ENCODE measurements around the gene CRIP2. TPM values are rescaled to one million over a fixed set of nuclear protein-coding genes. Genes with fewer than 3 reads are reported as not detected.

CRIP2 gene
- total RNA-seq, 1 experiment from 2014 or later, result 1.5 TPM

GRCh38 chr14:105473677-105474482 is 741 bp upstream of the CRIP2 start:
- H3K4me1 Mint-ChIP-seq (ENCODE audit: low read depth, unreplicated experiment), result no peaks in the 10 kb centered on the region

GRCh38 chr14:105475269-105476096 is 862 bp downstream of the CRIP2 start:
- Histone ChIP-seq H3K4me3 (ENCODE audit: low read depth, low read length) (peak overlapping the region; percentile 56), H3K9me3 (no peaks in the 10 kb centered on the region), H3K4me1 (peaks cover 23% of the 10 kb centered on the region), H3K27me3 (replicated peaks; ENCODE audit: control insufficient read depth, insufficient read depth, low read length) (no peaks in the 10 kb centered on the region; the same call in 1 of the 2 replicates), H3K36me3 (ENCODE audit: control insufficient read depth, insufficient read depth, low read length) (no peaks in the 10 kb centered on the region)
- CTCF ChIA-PET, result no interaction called here
- H3K27me3 Mint-ChIP-seq (ENCODE audit: insufficient read depth, unreplicated experiment), result peaks cover 7% of the 10 kb centered on the region
- H3K4me1 Mint-ChIP-seq (ENCODE audit: low read depth, unreplicated experiment), result peaks cover 6% of the 10 kb centered on the region
- peaks cover 9% of the 10 kb centered on the region for H3K36me3 Mint-ChIP-seq (ENCODE audit: insufficient read depth, unreplicated experiment)
- DNase-seq, result no peak
- BruUV-seq (replicated peaks), result no TSS peak
- no peak for TF ChIP-seq CTCF (IDR thresholded peaks at IDR 0.05; ENCODE audit: insufficient read depth in 1 of 2, low read depth in 1 of 2, low read length in 1 of 2, severe bottlenecking in 1 of 2, unreplicated experiment in 1 of 2)
- intact Hi-C loops (cut with micrococcal nuclease; ENCODE audit: unreplicated experiment), result no loop called here
- H3K9me3 Mint-ChIP-seq (ENCODE audit: unreplicated experiment), result no peaks in the 10 kb centered on the region
- H3K27ac Mint-ChIP-seq (ENCODE audit: unreplicated experiment), result no peak overlapping the region
- peak overlapping the region; percentile 27 for H3K4me3 Mint-ChIP-seq (ENCODE audit: unreplicated experiment)
- POLR2A ChIA-PET, result no interaction called here

More at GRCh38 chr14:105473677-105474482, 741 bp upstream of the CRIP2 start:
- H3K4me3 ChIP-seq (ENCODE audit: low read depth, low read length), result peak overlapping the region; percentile 56
- BruUV-seq (replicated peaks), result no TSS peak
- no peak for TF ChIP-seq CTCF (IDR thresholded peaks at IDR 0.05; ENCODE audit: insufficient read depth in 1 of 2, low read depth in 1 of 2, low read length in 1 of 2, severe bottlenecking in 1 of 2, unreplicated experiment in 1 of 2)
- CTCF ChIA-PET, result interaction anchor here (0.6 to 1.0 kb wide), 4 partner anchors 16 to 372 kb away, joined by 3 to 6 read pairs (median 3); no protein-coding TSS in a partner anchor
- peaks cover 3% of the 10 kb centered on the region for H3K27me3 Mint-ChIP-seq (ENCODE audit: insufficient read depth, unreplicated experiment)
- H3K4me3 Mint-ChIP-seq (ENCODE audit: unreplicated experiment), result peak overlapping the region; percentile 74
- peaks cover 18% of the 10 kb centered on the region for H3K4me1 ChIP-seq
- POLR2A ChIA-PET, result interaction anchor here (0.6 kb wide), 1 partner anchor 17 kb away, joined by 4 read pairs; no protein-coding TSS in a partner anchor
- no peaks in the 10 kb centered on the region for H3K9me3 ChIP-seq
- no peaks in the 10 kb centered on the region for H3K36me3 ChIP-seq (ENCODE audit: control insufficient read depth, insufficient read depth, low read length)
- H3K9me3 Mint-ChIP-seq (ENCODE audit: unreplicated experiment), result no peaks in the 10 kb centered on the region
- intact Hi-C loops (cut with micrococcal nuclease; ENCODE audit: unreplicated experiment), result no loop called here
- no peak overlapping the region for H3K27ac Mint-ChIP-seq (ENCODE audit: unreplicated experiment)
- DNase-seq, result peak; percentile 91 to 93
- H3K27me3 ChIP-seq (replicated peaks; ENCODE audit: control insufficient read depth, insufficient read depth, low read length), result no peaks in the 10 kb centered on the region
- H3K36me3 Mint-ChIP-seq (ENCODE audit: insufficient read depth, unreplicated experiment), result peaks cover 9% of the 10 kb centered on the region

GRCh38 chr14:105476097-105476830 is 1.6 kb downstream of the CRIP2 start:
- ChIA-PET POLR2A (no interaction called here), CTCF (no interaction called here)
- Histone ChIP-seq H3K4me1 (peaks cover 23% of the 10 kb centered on the region), H3K36me3 (ENCODE audit: control insufficient read depth, insufficient read depth, low read length) (no peaks in the 10 kb centered on the region), H3K27me3 (replicated peaks; ENCODE audit: control insufficient read depth, insufficient read depth, low read length) (no peaks in the 10 kb centered on the region; the same call in 1 of the 2 replicates), H3K4me3 (ENCODE audit: low read depth, low read length) (no peak overlapping the region), H3K9me3 (no peaks in the 10 kb centered on the region)
- Mint-ChIP-seq H3K36me3 (ENCODE audit: insufficient read depth, unreplicated experiment) (peaks cover 9% of the 10 kb centered on the region), H3K4me1 (ENCODE audit: low read depth, unreplicated experiment) (peaks cover 6% of the 10 kb centered on the region), H3K27me3 (ENCODE audit: insufficient read depth, unreplicated experiment) (peaks cover 7% of the 10 kb centered on the region), H3K27ac (ENCODE audit: unreplicated experiment) (no peak overlapping the region), H3K9me3 (ENCODE audit: unreplicated experiment) (no peaks in the 10 kb centered on the region), H3K4me3 (ENCODE audit: unreplicated experiment) (no peak overlapping the region)
- intact Hi-C loops (cut with micrococcal nuclease; ENCODE audit: unreplicated experiment), result no loop called here
- BruUV-seq (replicated peaks), result no TSS peak
- no peak for DNase-seq
- TF ChIP-seq CTCF (IDR thresholded peaks at IDR 0.05; ENCODE audit: insufficient read depth in 1 of 2, low read depth in 1 of 2, low read length in 1 of 2, severe bottlenecking in 1 of 2, unreplicated experiment in 1 of 2), result no peak
